Endodermal cell (in vitro differentiated cells): ENCODE results near the gene HMGB1. TPM values are rescaled to one million over a fixed set of nuclear protein-coding genes. Genes with fewer than 3 reads are reported as not detected.
"Not testable (repeated sequence)": the region's sequence is repeated elsewhere in the genome, so short reads cannot be mapped to it uniquely, and the experiment has no call there.

Experiments
- DNase-seq: peaks from one replicate; pipeline ENCODE4 v3.0.0-alpha.2; 2017
- H3K27ac ChIP-seq: 2 replicates; pipeline ENCODE4 v1.5.1; 2013; ENCODE audit warnings: mild to moderate bottlenecking, low read depth, low read length, moderate library complexity
- H3K27me3 ChIP-seq: 2 replicates; pipeline ENCODE4 v1.6.1; 2013; ENCODE audit warnings: mild to moderate bottlenecking, low read length, moderate library complexity; ENCODE audit not compliant: insufficient read depth, control insufficient read depth, poor library complexity, severe bottlenecking
- H3K36me3 ChIP-seq: 2 replicates; pipeline ENCODE4 v1.7.0; 2013; ENCODE audit warnings: mild to moderate bottlenecking, low read length, moderate library complexity; ENCODE audit not compliant: control insufficient read depth, insufficient read depth
- H3K4me1 ChIP-seq: one replicate; pipeline ENCODE4 v1.7.0; 2013; ENCODE audit warnings: low read length; ENCODE audit not compliant: control insufficient read depth, insufficient read depth
- H3K4me3 ChIP-seq: 2 replicates; pipeline ENCODE4 v1.5.1; 2013; ENCODE audit warnings: mild to moderate bottlenecking, low read length, moderate library complexity
- H3K9ac ChIP-seq: 2 replicates; pipeline ENCODE4 v1.6.1; 2013; ENCODE audit warnings: mild to moderate bottlenecking, low read length, moderate library complexity; ENCODE audit not compliant: poor library complexity, severe bottlenecking; ENCODE audit errors: extremely low read depth
- H3K9me3 ChIP-seq: 2 replicates; pipeline ENCODE4 v1.6.1; 2013; ENCODE audit warnings: mild to moderate bottlenecking, low read length, moderate library complexity; ENCODE audit not compliant: control insufficient read depth
- H3K27ac Mint-ChIP-seq: 2 replicates; pipeline ENCODE4 v1.8.0; 2020; ENCODE audit warnings: mixed read lengths
- H3K27me3 Mint-ChIP-seq: 2 replicates; pipeline ENCODE4 v1.8.0; 2021; ENCODE audit warnings: mild to moderate bottlenecking, mixed read lengths; ENCODE audit not compliant: insufficient read depth
- H3K36me3 Mint-ChIP-seq: 2 replicates; pipeline ENCODE4 v1.8.0; 2020; ENCODE audit warnings: low read depth, mixed read lengths
- H3K4me1 Mint-ChIP-seq: 2 replicates; pipeline ENCODE4 v1.8.0; 2020; ENCODE audit warnings: mixed read lengths
- H3K4me3 Mint-ChIP-seq: 2 replicates; pipeline ENCODE4 v1.8.0; 2020; ENCODE audit warnings: mild to moderate bottlenecking, moderate library complexity, mixed read lengths
- H3K9me3 Mint-ChIP-seq: 2 replicates; pipeline ENCODE4 v1.8.0; 2020; ENCODE audit warnings: mild to moderate bottlenecking, mixed read lengths
- WGBS, 2 experiments: methylation state at CpG; one replicate each; pipeline versions ENCODE4 v1.1.5 to v1.1.7; 2013; ENCODE audit warnings: missing lambda C conversion rate in 2 of 2, mixed read lengths in 1 of 2; ENCODE audit not compliant: insufficient coverage in 1 of 2, insufficient read length in 1 of 2; 5-methylcytosine and 5-hydroxymethylcytosine counted together
- total RNA-seq, 2 donors: library from RNA; stranded (reverse); fragmentation: NEBNext Ultra II Directional in 1 of 2; extraction: Animal tissue kit (Norgen Biotek cat#: 25700) in 1 of 2; gene quantifications; 2 replicates in 1 of 2; 3 replicates in 1 of 2; pipeline ENCODE4 v1.2.1, GENCODE V29; 2021
- TF ChIP-seq, protein P1 (sequence below): fragments of 200-600 bp; sonication (generic); conservative IDR thresholded peaks from 2 replicates; pipeline ENCODE4 v1.5.0; 2021; ENCODE audit warnings: antibody characterized with exemption, mild to moderate bottlenecking

The HMGB1 gene
- total RNA-seq, 2 donors from 2014 or later = 545 to 557 TPM

DNA sequence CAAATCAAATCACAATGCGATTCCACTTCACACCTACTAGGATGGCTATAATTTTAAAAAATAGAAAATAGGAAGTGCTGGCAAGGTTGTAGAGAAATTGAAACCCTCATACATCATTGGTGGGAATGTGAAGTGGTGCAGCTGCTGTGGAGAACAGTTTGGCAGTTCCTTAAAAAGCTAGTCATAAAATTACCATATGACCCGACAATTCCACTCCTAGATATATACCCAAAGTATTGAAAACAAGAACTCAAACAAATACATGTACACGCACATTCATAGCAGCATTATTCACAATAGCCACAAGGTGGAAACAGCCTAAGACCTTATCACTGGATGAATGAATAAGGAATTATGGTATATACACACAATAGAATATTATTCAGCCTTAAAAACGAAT lies 12.0 kb downstream of the HMGB1 start:
- no peaks in the 10 kb centered on the region for H3K27me3 ChIP-seq
- H3K4me1 ChIP-seq = no peaks in the 10 kb centered on the region
- H3K36me3 ChIP-seq = peaks cover 4% of the 10 kb centered on the region
- Mint-ChIP-seq H3K4me3 (no peak overlapping the region), H3K36me3 (peaks cover 2% of the 10 kb centered on the region), H3K4me1 (no peaks in the 10 kb centered on the region), H3K27me3 (no peaks in the 10 kb centered on the region), H3K9me3 (no peaks in the 10 kb centered on the region), H3K27ac (no peak overlapping the region)
- TF ChIP-seq, protein P1, sequence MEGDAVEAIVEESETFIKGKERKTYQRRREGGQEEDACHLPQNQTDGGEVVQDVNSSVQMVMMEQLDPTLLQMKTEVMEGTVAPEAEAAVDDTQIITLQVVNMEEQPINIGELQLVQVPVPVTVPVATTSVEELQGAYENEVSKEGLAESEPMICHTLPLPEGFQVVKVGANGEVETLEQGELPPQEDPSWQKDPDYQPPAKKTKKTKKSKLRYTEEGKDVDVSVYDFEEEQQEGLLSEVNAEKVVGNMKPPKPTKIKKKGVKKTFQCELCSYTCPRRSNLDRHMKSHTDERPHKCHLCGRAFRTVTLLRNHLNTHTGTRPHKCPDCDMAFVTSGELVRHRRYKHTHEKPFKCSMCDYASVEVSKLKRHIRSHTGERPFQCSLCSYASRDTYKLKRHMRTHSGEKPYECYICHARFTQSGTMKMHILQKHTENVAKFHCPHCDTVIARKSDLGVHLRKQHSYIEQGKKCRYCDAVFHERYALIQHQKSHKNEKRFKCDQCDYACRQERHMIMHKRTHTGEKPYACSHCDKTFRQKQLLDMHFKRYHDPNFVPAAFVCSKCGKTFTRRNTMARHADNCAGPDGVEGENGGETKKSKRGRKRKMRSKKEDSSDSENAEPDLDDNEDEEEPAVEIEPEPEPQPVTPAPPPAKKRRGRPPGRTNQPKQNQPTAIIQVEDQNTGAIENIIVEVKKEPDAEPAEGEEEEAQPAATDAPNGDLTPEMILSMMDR = peak; percentile 29
- DNase-seq = no peak
- no peaks in the 10 kb centered on the region for H3K9me3 ChIP-seq
- no peak overlapping the region for H3K27ac ChIP-seq
- no peak overlapping the region for H3K4me3 ChIP-seq
- no peak overlapping the region for H3K9ac ChIP-seq
- WGBS, 2 experiments = 89% methylated on average over 1 to 3 of the region's 4 CpGs

DNA sequence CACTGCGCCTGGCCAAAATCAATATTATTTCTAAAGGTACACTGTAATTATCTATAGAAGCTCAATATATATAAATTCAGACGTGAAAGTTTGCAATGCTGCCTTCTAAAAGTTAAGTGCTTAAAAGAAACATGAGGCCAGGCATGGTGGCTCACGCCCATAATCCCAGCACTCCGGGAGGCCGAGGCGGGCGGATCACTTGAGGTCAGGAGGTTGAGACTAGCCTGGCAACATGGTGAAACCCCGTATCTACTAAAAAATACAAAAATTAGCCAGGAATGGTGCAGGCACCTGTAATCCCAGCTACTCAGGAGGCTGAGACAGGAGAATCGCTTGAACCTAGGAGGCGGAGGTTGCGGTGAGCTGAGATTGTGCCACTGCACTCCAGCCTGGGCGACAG lies 14.3 kb downstream of the HMGB1 start:
- WGBS, 2 experiments = 95 to 96% methylated on average over 6 to 11 of the region's 12 CpGs
- not testable (repeated sequence) for H3K4me3 ChIP-seq, H3K4me3 Mint-ChIP-seq, H3K27ac ChIP-seq, H3K9me3 ChIP-seq, DNase-seq, H3K4me1 ChIP-seq, H3K9ac ChIP-seq, H3K36me3 ChIP-seq, H3K36me3 Mint-ChIP-seq, H3K9me3 Mint-ChIP-seq, H3K27me3 Mint-ChIP-seq, H3K27me3 ChIP-seq, H3K27ac Mint-ChIP-seq, H3K4me1 Mint-ChIP-seq

DNA sequence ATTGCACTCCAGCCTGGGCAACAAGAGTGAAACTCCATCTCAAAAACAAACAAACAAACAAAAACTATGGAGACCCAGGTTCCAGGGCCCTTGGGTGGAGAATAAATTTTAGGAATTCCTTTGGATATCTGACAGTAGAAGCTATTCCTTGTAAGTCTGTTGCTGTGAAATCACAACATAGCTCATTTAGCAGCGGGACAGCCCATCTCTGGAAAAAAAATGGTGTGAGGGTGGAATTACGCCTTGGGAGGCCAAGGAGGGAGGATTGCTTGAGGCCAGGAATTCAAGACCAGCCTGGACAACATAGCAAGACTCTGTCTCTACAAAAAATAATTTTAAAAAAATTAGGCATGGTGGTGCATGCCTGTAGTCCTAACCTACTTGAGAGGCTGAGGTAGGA lies 15.7 kb downstream of the HMGB1 start:
- H3K36me3 Mint-ChIP-seq = no peaks in the 10 kb centered on the region
- no peak overlapping the region for H3K27ac ChIP-seq
- WGBS, 2 experiments = 100% methylated on average over 2 of the region's 2 CpGs; no CpG with 5 or more reads in 1 of the 2 experiments
- H3K27me3 ChIP-seq = no peaks in the 10 kb centered on the region
- no peak overlapping the region for H3K4me3 ChIP-seq
- no peaks in the 10 kb centered on the region for H3K27me3 Mint-ChIP-seq
- no peaks in the 10 kb centered on the region for H3K4me1 ChIP-seq
- no peak overlapping the region for H3K27ac Mint-ChIP-seq
- no peaks in the 10 kb centered on the region for H3K9me3 Mint-ChIP-seq
- H3K9me3 ChIP-seq = no peaks in the 10 kb centered on the region
- TF ChIP-seq, protein P1 = no peak
- no peak overlapping the region for H3K9ac ChIP-seq
- peaks cover 13% of the 10 kb centered on the region for H3K4me1 Mint-ChIP-seq
- H3K4me3 Mint-ChIP-seq = no peak overlapping the region
- no peaks in the 10 kb centered on the region for H3K36me3 ChIP-seq
- DNase-seq = no peak

GRCh38 chr13:30448441-30448840 lies 17.3 kb downstream of the HMGB1 start:
- peaks cover 13% of the 10 kb centered on the region for H3K4me1 Mint-ChIP-seq

More at GRCh38 chr13:30448441-30448840, 17.3 kb downstream of the HMGB1 start:
- DNase-seq = no peak
- H3K27ac Mint-ChIP-seq = no peak overlapping the region
- H3K36me3 ChIP-seq = no peaks in the 10 kb centered on the region
- H3K27me3 ChIP-seq = no peaks in the 10 kb centered on the region
- H3K27ac ChIP-seq = no peak overlapping the region
- H3K4me1 ChIP-seq = no peaks in the 10 kb centered on the region
- TF ChIP-seq, protein P1 = no peak
- H3K9me3 ChIP-seq = no peaks in the 10 kb centered on the region
- no peaks in the 10 kb centered on the region for H3K27me3 Mint-ChIP-seq
- no peaks in the 10 kb centered on the region for H3K9me3 Mint-ChIP-seq
- no peak overlapping the region for H3K9ac ChIP-seq
- no peak overlapping the region for H3K4me3 Mint-ChIP-seq
- no peaks in the 10 kb centered on the region for H3K36me3 Mint-ChIP-seq
- no peak overlapping the region for H3K4me3 ChIP-seq
- WGBS, 2 experiments = 90 to 93% methylated on average over 4 of the region's 4 CpGs
